Peyer's patch (tissue), 4 donors: ENCODE results near the gene ANP32B. TPM values are rescaled to one million over a fixed set of nuclear protein-coding genes. Genes with fewer than 3 reads are reported as not detected.
"Not testable (repeated sequence)": the region's sequence is repeated elsewhere in the genome, so short reads cannot be mapped to it uniquely, and the experiment has no call there.

ENCODE experiments used
- DNase-seq, 3 donors: peaks; one replicate each; pipeline ENCODE4 v3.0.0-alpha.2; 2017 to 2019
- H3K27ac ChIP-seq, 4 donors: fragments of 200-600 bp; sonication (generic); one replicate each; pipeline ENCODE4 v1.5.1; 2016 to 2019
- H3K27me3 ChIP-seq, 2 donors: fragments of 200-600 bp; sonication (generic); one replicate each; pipeline ENCODE4 v1.5.1; 2019
- H3K36me3 ChIP-seq, 3 donors: fragments of 200-600 bp; sonication (generic); one replicate each; pipeline ENCODE4 v1.5.1; 2016 to 2019
- H3K4me1 ChIP-seq, 4 donors: fragments of 200-600 bp; sonication (generic); one replicate each; pipeline ENCODE4 v1.5.1; 2016 to 2019
- H3K4me3 ChIP-seq, 4 donors: fragments of 200-600 bp; sonication (generic); 1 replicate in 3 of 4; 2 replicates in 1 of 4; pipeline ENCODE4 v1.5.1; 2016 to 2019; ENCODE audit warnings: mild to moderate bottlenecking in 1 of 4
- H3K9me3 ChIP-seq, 4 donors: fragments of 200-600 bp; sonication (generic); one replicate each; pipeline ENCODE4 v1.5.1; 2016 to 2019; ENCODE audit warnings: mild to moderate bottlenecking in 1 of 4
- POLR2A ChIP-seq, 2 donors: fragments of 450-650 bp; IDR thresholded peaks; one replicate each; pipeline ENCODE4 v1.5.1; 2017; ENCODE audit warnings: antibody characterized with exemption in 2 of 2, mild to moderate bottlenecking in 2 of 2, moderate library complexity in 2 of 2
- total RNA-seq, 4 donors: library from RNA; depleted of rRNA; stranded (reverse); fragments of >200 nt; gene quantifications; one replicate each; pipeline ENCODE4 v1.1.0, GENCODE V29; 2016
- TF ChIP-seq, protein P1 (sequence below), 6 experiments: fragments of 450-650 bp in 4 of 6; fragments of 200-600 bp in 2 of 6; sonication (generic) in 1 of 6; IDR thresholded peaks; one replicate each; pipeline ENCODE4 v1.5.1; 2017 to 2019; ENCODE audit warnings: antibody characterized with exemption in 6 of 6, mild to moderate bottlenecking in 3 of 6, moderate library complexity in 1 of 6

Gene ANP32B
- total RNA-seq, 4 donors from 2014 or later: 25.4 to 57.8 (median 36.6) TPM

DNA sequence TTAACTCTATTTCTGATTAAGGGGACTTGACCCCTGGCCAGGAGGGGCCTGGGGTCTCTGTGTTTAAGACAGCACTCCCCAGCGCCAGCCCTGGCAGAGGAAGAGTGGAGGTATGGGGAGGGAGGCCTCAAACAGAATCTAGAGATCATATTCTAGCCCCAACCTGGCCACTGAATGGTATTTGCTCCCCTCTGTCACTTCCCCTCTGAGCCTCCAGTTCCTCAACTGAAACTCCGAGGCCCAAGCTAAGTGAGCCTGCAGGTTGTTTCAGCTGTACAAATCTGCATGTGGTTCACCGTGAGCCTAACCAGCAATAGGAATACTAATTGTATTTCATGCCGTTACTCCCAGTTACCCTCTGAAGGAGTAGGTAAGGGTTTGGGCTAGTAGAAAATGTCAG, 36.0 kb downstream of the ANP32B start:
- H3K9me3 ChIP-seq: no peaks in the 10 kb centered on the region
- TF ChIP-seq POLR2A (IDR thresholded peaks at IDR 0.05): no peak
- TF ChIP-seq, protein P1, sequence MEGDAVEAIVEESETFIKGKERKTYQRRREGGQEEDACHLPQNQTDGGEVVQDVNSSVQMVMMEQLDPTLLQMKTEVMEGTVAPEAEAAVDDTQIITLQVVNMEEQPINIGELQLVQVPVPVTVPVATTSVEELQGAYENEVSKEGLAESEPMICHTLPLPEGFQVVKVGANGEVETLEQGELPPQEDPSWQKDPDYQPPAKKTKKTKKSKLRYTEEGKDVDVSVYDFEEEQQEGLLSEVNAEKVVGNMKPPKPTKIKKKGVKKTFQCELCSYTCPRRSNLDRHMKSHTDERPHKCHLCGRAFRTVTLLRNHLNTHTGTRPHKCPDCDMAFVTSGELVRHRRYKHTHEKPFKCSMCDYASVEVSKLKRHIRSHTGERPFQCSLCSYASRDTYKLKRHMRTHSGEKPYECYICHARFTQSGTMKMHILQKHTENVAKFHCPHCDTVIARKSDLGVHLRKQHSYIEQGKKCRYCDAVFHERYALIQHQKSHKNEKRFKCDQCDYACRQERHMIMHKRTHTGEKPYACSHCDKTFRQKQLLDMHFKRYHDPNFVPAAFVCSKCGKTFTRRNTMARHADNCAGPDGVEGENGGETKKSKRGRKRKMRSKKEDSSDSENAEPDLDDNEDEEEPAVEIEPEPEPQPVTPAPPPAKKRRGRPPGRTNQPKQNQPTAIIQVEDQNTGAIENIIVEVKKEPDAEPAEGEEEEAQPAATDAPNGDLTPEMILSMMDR (IDR thresholded peaks at IDR 0.05): no peak
- no peak overlapping the region for H3K4me3 ChIP-seq
- H3K27me3 ChIP-seq: no peaks in the 10 kb centered on the region
- no peak for DNase-seq
- H3K27ac ChIP-seq: peak overlapping the region in 2 of 4 donors; percentile 77 to 90
- peaks cover 0 to 43% (median 0%) of the 10 kb centered on the region in 3 donors for H3K36me3 ChIP-seq
- peaks cover 0 to 9% (median 0%) of the 10 kb centered on the region in 4 donors for H3K4me1 ChIP-seq

DNA sequence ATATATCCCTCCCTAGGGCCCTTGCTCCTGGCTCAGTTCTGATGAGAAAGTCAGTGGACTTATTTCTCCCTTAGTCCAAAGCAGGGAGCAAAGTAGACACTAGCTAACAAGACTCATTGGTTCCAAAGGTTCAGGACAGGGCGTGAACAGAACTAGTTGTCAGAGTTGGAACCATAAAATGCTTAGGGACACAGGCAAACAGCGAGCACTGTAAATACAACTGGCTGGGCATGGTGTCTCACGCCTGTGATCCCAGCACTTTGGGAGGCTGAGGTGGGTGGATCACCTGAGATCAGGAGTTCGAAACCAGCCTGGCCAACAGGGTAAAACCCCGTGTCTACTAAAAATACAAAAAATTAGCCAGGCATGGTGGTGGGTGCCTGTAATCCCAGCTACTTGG, 36.7 kb downstream of the ANP32B start:
- H3K27me3 ChIP-seq, H3K9me3 ChIP-seq, H3K4me3 ChIP-seq, H3K4me1 ChIP-seq: not testable (repeated sequence)
- peak in 1 of 2 donors; percentile 21 for TF ChIP-seq POLR2A (IDR thresholded peaks at IDR 0.05)
- Histone ChIP-seq H3K27ac (peak overlapping the region in 3 of 4 donors; percentile 21 to 90 (median 77)), H3K36me3 (peaks cover 0 to 36% (median 0%) of the 10 kb centered on the region in 3 donors)
- DNase-seq: peak in 1 of 3 donors; percentile 88

DNA sequence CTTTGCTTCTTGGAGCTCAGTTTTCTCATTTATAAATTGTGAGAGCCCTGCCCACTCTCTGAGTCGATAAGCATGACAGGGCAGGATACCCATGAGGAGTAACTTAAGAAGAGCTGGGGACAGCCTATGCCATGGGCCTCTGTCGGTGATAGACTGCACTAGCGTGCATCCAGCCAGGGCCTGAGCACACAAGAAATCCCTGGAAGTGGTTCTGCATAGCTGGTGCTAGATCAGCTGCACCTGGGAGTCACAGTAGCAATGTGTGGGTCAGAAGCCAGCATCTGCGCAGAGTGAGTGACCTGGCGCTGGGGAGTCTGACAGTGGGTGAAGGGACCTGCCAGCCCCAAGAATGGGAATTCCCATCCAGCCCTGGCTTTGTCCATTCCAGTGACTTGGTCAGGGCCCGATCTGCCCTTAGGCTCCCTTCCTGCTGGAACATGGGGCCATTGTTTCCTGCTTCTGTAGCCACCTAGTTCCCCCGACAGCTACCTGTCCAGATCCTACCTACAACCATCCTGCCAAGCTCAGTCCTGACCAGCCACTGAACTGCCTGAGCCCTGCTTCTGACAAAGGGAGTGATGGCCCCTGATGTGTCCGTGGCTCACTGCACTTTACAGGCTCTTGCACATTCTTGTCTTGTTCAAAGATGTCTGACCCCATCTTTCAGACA, 37.5 kb downstream of the ANP32B start:
- Histone ChIP-seq H3K4me1 (peaks cover 0 to 9% (median 0%) of the 10 kb centered on the region in 4 donors), H3K36me3 (peaks cover 0 to 28% (median 0%) of the 10 kb centered on the region in 3 donors), H3K9me3 (no peaks in the 10 kb centered on the region), H3K4me3 (no peak overlapping the region), H3K27me3 (no peaks in the 10 kb centered on the region), H3K27ac (peak overlapping the region in 2 of 4 donors; percentile 77 to 90)
- peak in 1 of 3 donors; percentile 38 for DNase-seq
- TF ChIP-seq, protein P1 (IDR thresholded peaks at IDR 0.05): no peak
- TF ChIP-seq POLR2A (IDR thresholded peaks at IDR 0.05): no peak

DNA sequence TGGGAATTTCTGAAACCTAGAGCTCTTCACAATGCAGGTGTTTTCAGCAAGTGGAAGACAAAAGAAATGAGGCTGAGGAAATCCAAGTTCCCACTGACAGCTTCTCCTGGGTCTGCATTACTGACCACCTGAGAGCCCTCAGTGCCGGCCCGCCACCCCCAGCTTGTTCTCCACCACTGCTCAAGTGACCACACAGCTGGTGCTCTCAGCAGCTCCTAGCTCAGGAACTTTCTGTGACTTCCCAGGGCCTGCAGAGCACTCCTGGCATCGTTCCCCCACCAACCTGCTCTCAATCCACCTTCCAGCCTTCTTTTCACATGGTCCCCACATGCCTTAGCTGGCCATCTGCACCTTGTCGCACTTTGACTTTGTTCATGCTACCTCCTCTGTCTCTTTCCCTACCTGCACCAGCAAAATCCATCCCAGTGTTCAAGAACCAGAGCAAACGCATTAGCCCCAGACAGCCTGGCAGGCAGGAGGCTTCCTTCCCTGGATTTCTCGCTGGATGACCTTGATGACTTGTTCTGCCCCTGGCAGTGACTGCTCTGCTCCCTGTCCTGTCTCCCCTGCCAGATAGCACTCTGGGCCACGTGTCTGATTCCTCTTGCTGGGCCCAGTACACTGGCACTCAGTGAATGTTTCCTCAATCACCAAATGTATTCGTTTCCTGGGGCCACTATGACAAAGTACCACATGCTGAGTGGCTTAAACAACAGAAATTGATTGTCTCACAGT, 38.3 kb downstream of the ANP32B start:
- Histone ChIP-seq H3K36me3 (peaks cover 0 to 20% (median 0%) of the 10 kb centered on the region in 3 donors), H3K27me3 (no peaks in the 10 kb centered on the region), H3K4me3 (no peak overlapping the region), H3K4me1 (peaks cover 0 to 9% (median 0%) of the 10 kb centered on the region in 4 donors), H3K27ac (no peak overlapping the region), H3K9me3 (no peaks in the 10 kb centered on the region)
- TF ChIP-seq POLR2A (IDR thresholded peaks at IDR 0.05): no peak
- TF ChIP-seq, protein P1 (IDR thresholded peaks at IDR 0.05): no peak
- peak in 1 of 3 donors; percentile 30 for DNase-seq

DNA sequence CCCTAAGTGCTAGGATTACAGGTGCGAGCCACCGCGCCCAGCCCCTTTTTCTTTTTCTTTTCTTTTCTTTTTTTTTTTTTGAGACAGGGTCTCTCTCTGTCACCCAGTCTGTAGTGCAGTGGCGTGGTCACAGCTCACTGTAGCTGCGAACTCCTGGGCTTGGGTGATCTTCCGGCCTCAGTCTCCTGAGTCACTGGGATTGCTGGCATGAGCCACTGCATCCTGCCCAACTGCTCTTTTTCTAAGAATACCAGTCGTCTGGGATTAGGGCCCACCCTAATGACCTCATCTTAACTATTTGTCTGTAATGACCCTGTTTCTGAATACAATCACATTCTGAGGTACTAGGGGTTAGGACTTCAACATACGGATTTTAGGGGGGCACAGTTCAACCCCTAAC, 39.3 kb downstream of the ANP32B start:
- no peak for TF ChIP-seq POLR2A (IDR thresholded peaks at IDR 0.05)
- TF ChIP-seq, protein P1 (IDR thresholded peaks at IDR 0.05): no peak
- no peak for DNase-seq
- peaks cover 0 to 12% (median 0%) of the 10 kb centered on the region in 3 donors for H3K36me3 ChIP-seq
- H3K27me3 ChIP-seq: no peaks in the 10 kb centered on the region
- H3K9me3 ChIP-seq: no peaks in the 10 kb centered on the region
- peaks cover 0 to 9% (median 0%) of the 10 kb centered on the region in 4 donors for H3K4me1 ChIP-seq
- H3K27ac ChIP-seq: no peak overlapping the region
- no peak overlapping the region for H3K4me3 ChIP-seq

DNA sequence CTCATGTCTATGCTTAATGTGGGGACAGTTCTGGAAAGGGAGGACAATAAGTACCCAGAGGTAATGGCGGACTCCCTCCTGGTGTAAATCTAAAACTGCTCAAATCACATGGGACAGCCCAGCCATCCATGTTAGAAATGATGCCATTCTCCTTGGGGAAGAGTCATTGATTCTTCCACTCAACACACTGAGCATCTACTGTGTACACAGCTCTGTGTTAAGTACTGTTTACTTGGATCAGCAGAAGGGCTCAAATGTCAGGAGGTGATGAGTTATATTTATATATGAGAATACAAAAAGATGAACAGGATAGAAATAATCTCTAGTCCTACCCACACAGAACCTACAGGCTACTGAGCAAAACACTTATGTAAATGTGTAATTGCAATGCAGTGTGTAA, 41.6 kb downstream of the ANP32B start:
- Histone ChIP-seq H3K27ac (no peak overlapping the region), H3K36me3 (no peaks in the 10 kb centered on the region), H3K9me3 (no peaks in the 10 kb centered on the region), H3K4me1 (peaks cover 0 to under 1% (median 0%) of the 10 kb centered on the region in 4 donors), H3K27me3 (no peaks in the 10 kb centered on the region), H3K4me3 (no peak overlapping the region)
- TF ChIP-seq, protein P1 (IDR thresholded peaks at IDR 0.05): no peak
- no peak for TF ChIP-seq POLR2A (IDR thresholded peaks at IDR 0.05)
- DNase-seq: no peak
